Activated T-cell treated with anti-CD3 and anti-CD28 coated beads, Interleukin-2, amount 50 U/mL, for 72 hours (primary cell): ENCODE measurements around the gene CCL18. TPM values are rescaled to one million over a fixed set of nuclear protein-coding genes. Genes with fewer than 3 reads are reported as not detected.
"Not testable (repeated sequence)": the region's sequence is repeated elsewhere in the genome, so short reads cannot be mapped to it uniquely, and the experiment has no call there.

Experiments
- ATAC-seq, 2 donors: fragments of 150-1000 bp; cut with Tn5 transposase; replicated peaks in 1 of 2; 2 replicates each; pipeline ENCODE4 v1.10.0; 2021; ENCODE audit warnings: moderate library complexity in 2 of 2, mild to moderate bottlenecking in 1 of 2
- DNase-seq, 2 donors: peaks; one replicate each; pipeline ENCODE4 v3.0.0; 2021 to 2022; ENCODE audit warnings: mixed read lengths in 1 of 2
- H3K27ac Mint-ChIP-seq: one replicate; pipeline ENCODE4 v1.8.0; 2022; ENCODE audit warnings: mild to moderate bottlenecking, moderate library complexity, mixed read lengths
- H3K27me3 Mint-ChIP-seq: one replicate; pipeline ENCODE4 v1.8.0; 2022; ENCODE audit warnings: low read depth, mixed read lengths
- H3K36me3 Mint-ChIP-seq, 2 donors: one replicate each; pipeline ENCODE4 v1.8.0; 2022; ENCODE audit warnings: mixed read lengths in 2 of 2, mild to moderate bottlenecking in 1 of 2; ENCODE audit not compliant: insufficient read depth in 2 of 2
- H3K4me1 Mint-ChIP-seq: one replicate; pipeline ENCODE4 v1.8.0; 2022; ENCODE audit warnings: low read depth, mixed read lengths
- H3K4me3 Mint-ChIP-seq, 2 donors: one replicate each; pipeline ENCODE4 v1.8.0; 2022; ENCODE audit warnings: mild to moderate bottlenecking in 2 of 2, mixed read lengths in 2 of 2, moderate library complexity in 2 of 2
- H3K9me3 Mint-ChIP-seq, 2 donors: one replicate each; pipeline ENCODE4 v1.8.0; 2022; ENCODE audit warnings: mixed read lengths in 2 of 2
- total RNA-seq, 2 donors: library from RNA; stranded (reverse); gene quantifications; one replicate each; pipeline ENCODE4 v1.2.3, GENCODE V29; 2022

The CCL18 gene
- total RNA-seq, 2 donors from 2014 or later = 0.48 to 1.5 TPM

DNA sequence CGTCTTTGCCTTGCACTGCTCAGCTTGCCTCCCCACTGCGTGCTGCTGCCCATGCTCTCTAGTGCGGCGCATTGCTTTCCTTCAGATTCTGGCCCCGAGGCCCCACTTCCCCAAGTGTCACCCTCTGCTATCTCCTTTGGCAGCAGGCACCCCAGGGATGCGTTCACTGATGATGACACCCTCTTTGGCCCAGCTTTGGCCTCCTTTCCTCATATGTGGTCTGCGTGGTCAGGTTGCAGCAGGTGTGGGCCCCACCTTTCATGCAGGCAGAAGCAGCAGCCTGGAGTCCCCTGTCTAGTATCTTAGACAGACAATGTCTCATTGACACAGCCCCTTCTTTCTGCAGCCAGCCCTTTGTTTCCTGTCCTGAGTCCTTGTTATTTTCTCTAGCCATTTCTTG, 30.7 kb downstream of the CCL18 start:
- Mint-ChIP-seq H3K4me3 (peak overlapping the region in 1 of 2 donors; percentile 2), H3K4me1 (peaks cover 51% of the 10 kb centered on the region), H3K27me3 (peaks cover 48% of the 10 kb centered on the region), H3K27ac (no peak overlapping the region), H3K9me3 (no peaks in the 10 kb centered on the region), H3K36me3 (no peaks in the 10 kb centered on the region)
- ATAC-seq = no peak
- no peak for DNase-seq

DNA sequence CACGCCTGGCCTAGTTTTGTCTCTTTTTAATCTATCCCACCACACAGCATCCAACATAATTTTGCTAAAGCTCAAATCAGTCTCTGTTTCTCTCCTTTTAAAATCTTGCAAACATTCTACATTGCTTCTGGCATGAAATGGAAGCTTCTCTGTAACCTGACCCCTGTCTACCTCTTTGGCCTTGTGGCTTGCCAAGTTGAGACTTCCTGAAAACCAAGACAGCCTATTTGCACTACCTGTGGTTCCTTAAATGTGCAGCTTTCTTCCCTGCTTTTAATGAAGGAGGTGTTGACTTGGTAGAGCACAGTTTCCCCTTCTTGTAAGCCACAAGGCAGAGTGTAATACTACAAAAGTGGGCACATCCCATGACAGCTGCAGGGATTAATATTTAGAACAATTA, 31.9 kb downstream of the CCL18 start:
- Mint-ChIP-seq H3K4me1 (peaks cover 39% of the 10 kb centered on the region), H3K36me3 (no peaks in the 10 kb centered on the region), H3K27ac (peak overlapping the region; percentile 7), H3K4me3 (no peak overlapping the region), H3K27me3 (peaks cover 55% of the 10 kb centered on the region), H3K9me3 (no peaks in the 10 kb centered on the region)
- no peak for DNase-seq
- ATAC-seq = no peak

- not testable (repeated sequence) for H3K9me3 Mint-ChIP-seq, H3K27ac Mint-ChIP-seq, H3K4me3 Mint-ChIP-seq, H3K36me3 Mint-ChIP-seq, DNase-seq
- ATAC-seq = peak in 1 of 2 donors; percentile 22
- peaks cover 49% of the 10 kb centered on the region for H3K27me3 Mint-ChIP-seq
- H3K4me1 Mint-ChIP-seq = peaks cover 34% of the 10 kb centered on the region
Observed at GRCh38 chr17:36099004-36099403, 34.9 kb downstream of the CCL18 start.

DNA sequence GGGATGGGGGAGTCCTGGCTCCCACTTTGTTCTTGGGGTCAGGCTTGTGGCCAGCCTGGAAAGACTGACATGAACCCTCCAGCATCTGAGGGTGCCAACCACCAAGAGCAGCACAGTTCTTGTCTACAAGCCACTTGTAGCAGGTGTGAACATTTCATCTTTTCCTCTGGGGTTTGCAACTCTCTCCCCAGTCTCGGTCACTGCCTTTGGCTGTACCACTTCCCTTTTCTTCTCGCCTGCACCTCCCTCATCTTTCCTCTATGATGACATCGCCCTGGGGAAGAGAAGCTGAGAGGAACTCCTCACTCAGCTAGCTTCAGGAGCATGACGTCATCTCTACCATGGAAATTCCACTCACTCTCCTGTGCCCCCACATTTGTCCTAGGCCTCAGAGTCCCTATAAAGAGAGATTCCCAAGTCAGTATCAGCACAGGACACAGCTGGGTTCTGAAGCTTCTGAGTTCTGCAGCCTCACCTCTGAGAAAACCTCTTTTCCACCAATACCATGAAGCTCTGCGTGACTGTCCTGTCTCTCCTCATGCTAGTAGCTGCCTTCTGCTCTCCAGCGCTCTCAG, 39.4 kb downstream of the CCL18 start, which contains the start of gene CCL4:
Gene CCL4 (plus strand): TSS at position 427 of the 575 bp plus-strand sequence. CDS start 79 bp downstream, at position 506.
- H3K27me3 Mint-ChIP-seq = peaks cover 68% of the 10 kb centered on the region
- peaks cover 40% of the 10 kb centered on the region for H3K4me1 Mint-ChIP-seq
- ATAC-seq = peak; percentile 67 to 81
- DNase-seq = peak; percentile 36 to 49
- H3K4me3 Mint-ChIP-seq = peak within 1 kb of the TSS; percentile 67 to 87
- H3K36me3 Mint-ChIP-seq, H3K9me3 Mint-ChIP-seq: not testable (repeated sequence)
- H3K27ac Mint-ChIP-seq = peak within 1 kb of the TSS; percentile 87

DNA sequence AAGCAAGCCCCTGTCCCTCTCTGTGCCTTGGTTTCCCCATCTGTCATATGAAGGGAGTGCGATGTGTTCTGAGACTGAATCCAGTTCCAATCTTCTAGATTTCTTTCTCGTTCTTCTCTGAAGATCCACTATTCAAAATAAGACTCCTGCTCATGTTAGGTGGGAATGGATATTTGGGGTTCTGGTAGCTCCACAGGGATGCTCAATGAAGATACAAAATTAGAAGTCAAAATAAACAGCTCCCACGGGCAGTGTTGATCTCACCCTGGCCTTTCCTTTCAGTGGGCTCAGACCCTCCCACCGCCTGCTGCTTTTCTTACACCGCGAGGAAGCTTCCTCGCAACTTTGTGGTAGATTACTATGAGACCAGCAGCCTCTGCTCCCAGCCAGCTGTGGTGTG, 40.2 kb downstream of the CCL18 start:
- peaks cover 66% of the 10 kb centered on the region for H3K27me3 Mint-ChIP-seq
- ATAC-seq = peak in 1 of 2 donors; percentile 45
- peaks cover 33% of the 10 kb centered on the region for H3K4me1 Mint-ChIP-seq
- not testable (repeated sequence) for H3K9me3 Mint-ChIP-seq, H3K36me3 Mint-ChIP-seq, DNase-seq
- H3K27ac Mint-ChIP-seq = peak overlapping the region; percentile 87
- peak overlapping the region; percentile 67 to 87 for H3K4me3 Mint-ChIP-seq

GRCh38 chr17:36104701-36105181, 40.7 kb downstream of the CCL18 start:
- no peak for ATAC-seq
- no peak for DNase-seq
- Mint-ChIP-seq H3K4me3 (peak overlapping the region; percentile 67 to 87), H3K4me1 (peaks cover 29% of the 10 kb centered on the region), H3K9me3 (no peaks in the 10 kb centered on the region), H3K27me3 (peaks cover 62% of the 10 kb centered on the region), H3K36me3 (no peaks in the 10 kb centered on the region), H3K27ac (peak overlapping the region; percentile 87)

DNA sequence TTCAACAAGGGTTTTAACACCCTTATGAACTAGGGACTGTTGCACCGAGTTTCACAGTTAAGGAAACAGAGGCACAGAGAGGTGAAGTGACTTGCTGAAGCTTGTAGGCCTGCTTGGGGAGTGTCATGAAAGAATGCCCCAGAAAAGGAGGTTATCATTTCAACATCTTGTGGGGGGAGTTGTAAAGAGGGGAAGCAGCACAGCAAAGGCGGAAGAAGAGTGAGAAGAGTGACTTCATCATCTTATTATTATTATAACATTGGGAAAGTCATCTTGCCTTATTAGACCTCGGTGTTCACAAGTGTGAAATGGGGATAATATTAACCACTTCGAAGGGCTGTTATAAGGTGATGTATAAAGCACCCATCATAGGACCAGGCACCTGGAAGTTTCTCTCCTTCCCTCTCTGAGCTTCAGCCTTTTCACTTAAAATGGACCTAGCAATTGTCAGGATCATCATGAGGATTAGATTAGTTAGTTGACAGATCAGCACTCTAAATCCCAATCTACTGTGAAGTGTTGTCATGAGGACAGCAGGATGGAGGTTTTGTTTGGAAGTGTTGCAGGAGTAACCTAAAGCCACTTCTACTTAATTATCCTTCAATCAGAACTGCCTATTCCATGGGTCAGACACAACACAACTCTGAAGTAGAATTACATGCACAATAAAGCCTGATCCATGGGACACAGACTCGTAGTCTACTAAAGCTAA, 41.9 kb downstream of the CCL18 start:
- H3K4me1 Mint-ChIP-seq = peaks cover 29% of the 10 kb centered on the region

GRCh38 chr17:36106493-36106835, 42.4 kb downstream of the CCL18 start:
- Mint-ChIP-seq H3K9me3 (no peaks in the 10 kb centered on the region), H3K4me1 (peaks cover 29% of the 10 kb centered on the region), H3K4me3 (peak overlapping the region in 1 of 2 donors; percentile 5), H3K27me3 (peaks cover 62% of the 10 kb centered on the region), H3K36me3 (no peaks in the 10 kb centered on the region), H3K27ac (no peak overlapping the region)
- no peak for ATAC-seq
- no peak for DNase-seq

More for the DNA sequence above, 41.9 kb downstream of the CCL18 start:
- H3K27ac Mint-ChIP-seq = peak overlapping the region; percentile 87
- no peaks in the 10 kb centered on the region for H3K36me3 Mint-ChIP-seq
- DNase-seq (no peak), ATAC-seq (no peak)
- H3K27me3 Mint-ChIP-seq = peaks cover 57% of the 10 kb centered on the region
- H3K4me3 Mint-ChIP-seq = peak overlapping the region; percentile 5 to 87
- no peaks in the 10 kb centered on the region for H3K9me3 Mint-ChIP-seq

DNA sequence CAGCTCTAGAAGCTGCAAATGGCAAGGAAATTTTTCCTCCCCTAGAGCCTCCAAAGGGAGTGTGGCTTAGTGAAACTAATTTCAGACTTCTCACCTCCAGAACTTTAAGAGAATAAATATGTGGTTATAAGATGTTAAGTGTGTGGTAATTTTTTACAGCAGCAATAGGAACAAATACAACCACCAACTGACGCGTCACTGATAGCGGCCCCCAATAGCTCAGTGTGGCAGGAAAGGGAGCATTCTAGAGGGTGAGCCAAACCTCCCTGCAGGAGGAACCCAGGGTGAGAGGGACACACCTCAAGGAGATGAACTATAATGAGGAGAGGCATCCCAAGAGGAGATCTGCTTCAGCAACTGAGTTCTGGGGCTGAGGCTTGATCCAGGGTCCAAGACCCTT, 43.6 kb downstream of the CCL18 start:
- ATAC-seq (no peak), DNase-seq (no peak)
- Mint-ChIP-seq H3K9me3 (peaks cover 3 to 8% of the 10 kb centered on the region in 2 donors), H3K27me3 (peaks cover 70% of the 10 kb centered on the region), H3K36me3 (peaks cover 5% of the 10 kb centered on the region in 2 donors), H3K27ac (peak overlapping the region; percentile 11), H3K4me3 (no peak overlapping the region), H3K4me1 (peaks cover 27% of the 10 kb centered on the region)

GRCh38 chr17:36108265-36108664, 44.2 kb downstream of the CCL18 start:
- Mint-ChIP-seq H3K27me3 (peaks cover 70% of the 10 kb centered on the region), H3K4me1 (peaks cover 21% of the 10 kb centered on the region)
- not testable (repeated sequence) for DNase-seq, H3K27ac Mint-ChIP-seq, H3K36me3 Mint-ChIP-seq, H3K4me3 Mint-ChIP-seq, ATAC-seq, H3K9me3 Mint-ChIP-seq

DNA sequence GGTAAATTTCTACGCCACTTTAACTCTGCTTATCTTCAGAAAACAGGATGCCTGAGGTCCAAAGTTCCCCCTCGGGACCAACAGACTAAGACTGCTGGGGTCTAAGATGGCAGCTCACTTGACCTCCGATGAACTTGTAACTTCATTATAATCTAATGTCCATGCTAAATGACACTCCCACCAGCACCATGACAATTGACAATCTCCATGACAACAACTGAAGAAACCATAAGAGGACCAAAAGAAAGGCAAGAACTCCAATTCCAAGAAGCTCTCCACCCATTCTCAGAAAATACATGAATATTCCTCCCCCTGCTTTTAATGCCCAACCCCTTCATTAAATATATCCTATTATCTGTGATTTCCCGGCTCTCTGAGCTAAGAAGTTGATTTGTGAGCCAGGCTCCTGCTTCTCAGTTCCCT, 47.0 kb downstream of the CCL18 start:
- ATAC-seq = no peak
- DNase-seq = no peak
- peaks cover 8% of the 10 kb centered on the region for H3K4me1 Mint-ChIP-seq
- H3K4me3 Mint-ChIP-seq = no peak overlapping the region
- peaks cover 3 to 11% of the 10 kb centered on the region in 2 donors for H3K9me3 Mint-ChIP-seq
- peaks cover 66% of the 10 kb centered on the region for H3K27me3 Mint-ChIP-seq
- peaks cover 6 to 7% of the 10 kb centered on the region in 2 donors for H3K36me3 Mint-ChIP-seq
- H3K27ac Mint-ChIP-seq = no peak overlapping the region

DNA sequence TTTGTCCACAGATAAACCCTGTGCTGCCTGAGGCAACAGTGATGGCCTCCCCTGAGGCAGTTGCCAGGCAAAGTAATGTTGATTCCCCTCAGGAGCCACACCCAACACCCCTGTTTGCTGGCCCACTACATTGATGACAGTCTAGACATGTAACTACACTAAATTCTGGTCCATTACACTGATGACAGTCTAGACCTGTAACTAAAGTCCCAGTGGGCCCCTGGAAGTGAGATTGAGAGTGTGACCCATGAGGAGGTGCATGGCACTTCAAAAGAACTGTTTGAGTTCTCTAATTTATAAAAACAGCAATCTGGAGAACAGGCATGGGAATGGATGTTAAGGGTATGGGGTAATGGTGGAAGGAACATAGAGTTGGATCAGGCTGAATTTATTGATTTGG, 48.5 kb downstream of the CCL18 start:
- ATAC-seq = no peak
- peaks cover 61% of the 10 kb centered on the region for H3K27me3 Mint-ChIP-seq
- DNase-seq = no peak
- peaks cover 11% of the 10 kb centered on the region for H3K4me1 Mint-ChIP-seq
- H3K4me3 Mint-ChIP-seq = no peak overlapping the region
- H3K9me3 Mint-ChIP-seq = peaks cover 3 to 11% of the 10 kb centered on the region in 2 donors
- peaks cover 6 to 7% of the 10 kb centered on the region in 2 donors for H3K36me3 Mint-ChIP-seq
- no peak overlapping the region for H3K27ac Mint-ChIP-seq

DNA sequence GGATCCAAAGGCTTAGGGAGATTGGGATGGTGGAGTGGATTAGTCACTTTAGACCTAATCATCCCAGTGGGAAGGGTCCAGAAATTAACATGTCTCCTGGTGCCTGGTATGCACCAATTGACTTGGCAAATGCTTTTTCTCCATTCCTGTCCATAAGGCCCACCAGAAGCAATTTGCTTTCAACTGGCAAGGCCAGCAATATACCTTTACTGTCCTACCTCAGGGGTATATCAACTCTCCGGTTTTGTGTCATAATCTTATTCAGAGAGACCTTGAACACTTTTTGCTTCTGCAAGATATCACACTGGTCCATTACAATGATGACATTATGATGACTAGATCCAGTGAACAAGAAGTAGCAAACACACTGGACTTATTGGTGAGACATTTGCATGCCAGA, 49.1 kb downstream of the CCL18 start:
- H3K36me3 Mint-ChIP-seq, H3K27ac Mint-ChIP-seq, ATAC-seq, DNase-seq, H3K4me3 Mint-ChIP-seq: not testable (repeated sequence)
- peaks cover 15% of the 10 kb centered on the region for H3K4me1 Mint-ChIP-seq
- peaks cover 56% of the 10 kb centered on the region for H3K27me3 Mint-ChIP-seq
- H3K9me3 Mint-ChIP-seq = peaks cover 3 to 11% of the 10 kb centered on the region in 2 donors
